HepG2 (cell line): ENCODE results near the gene CSNK1A1. TPM values are rescaled to one million over a fixed set of nuclear protein-coding genes. Genes with fewer than 3 reads are reported as not detected.

Experiments used
- ATAC-seq: fragments of 200-7000 bp; cut with Tn5 transposase; 3 replicates; pipeline ENCODE4 v1.9.1; 2020; ENCODE audit warnings: mild to moderate bottlenecking, moderate library complexity
- BruUV-seq: library from RNA; stranded (reverse); fragments of 400-500 nt; replicated peaks from 2 replicates; lab custom pipeline; 2021; lab: Mats Ljungman, UMichigan
- CTCF ChIA-PET: fragments of 300-600 bp; formaldehyde crosslinking; extraction: SDS; loops from one replicate; lab custom pipeline; 2021; ENCODE audit warnings: low total read pairs, inconsistent platforms, low intra/inter-chr PET ratio; lab: Yijun Ruan, JAX
- POLR2A ChIA-PET: fragments of 350-600 bp; sonication (Branson Sonifier 250); formaldehyde crosslinking; loops from one replicate; lab custom pipeline; 2020; ENCODE audit warnings: antibody characterized with exemption, inconsistent platforms; lab: Yijun Ruan, JAX
- DNase-seq: peaks from one replicate; pipeline ENCODE4 v3.0.0-alpha.2; 2015; ENCODE audit warnings: low spot score
- FAIRE-seq: peaks from 3 replicates; lab custom pipeline; 2011; peaks lifted over from hg19 to GRCh38; lab: Jason Lieb, UNC
- H2AFZ ChIP-seq: one replicate; pipeline ENCODE4 v1.6.1; 2011; ENCODE audit warnings: low read length, inconsistent platforms
- H3K27ac ChIP-seq: fragments of 300-600 bp; 3 replicates; pipeline ENCODE4 v1.8.0; 2011; ENCODE audit warnings: mixed run types, mild to moderate bottlenecking, mixed read lengths, low read length, inconsistent platforms; ENCODE audit not compliant: insufficient read depth; ENCODE audit errors: extremely low read length
- H3K27me3 ChIP-seq, 2 experiments: fragments of 200-600 bp in 1 of 2; 2 replicates in 1 of 2; 3 replicates in 1 of 2; pipeline versions ENCODE4 v1.6.0 to v1.8.0; 2011; ENCODE audit warnings: low read length in 2 of 2, mild to moderate bottlenecking in 2 of 2, moderate library complexity in 2 of 2, inconsistent platforms in 1 of 2; ENCODE audit not compliant: insufficient read depth in 2 of 2, control insufficient read depth in 1 of 2
- H3K36me3 ChIP-seq, 2 experiments: fragments of 200-600 bp in 1 of 2; replicated peaks in 1 of 2; 2 replicates in 1 of 2; 3 replicates in 1 of 2; pipeline versions ENCODE4 v1.5.1 to v1.8.0; 2011; ENCODE audit warnings: low read length in 2 of 2, inconsistent platforms in 1 of 2; ENCODE audit not compliant: insufficient read depth in 2 of 2, control insufficient read depth in 1 of 2
- H3K4me1 ChIP-seq: 2 replicates; pipeline ENCODE4 v1.5.1; 2012; ENCODE audit warnings: low read length, inconsistent platforms; ENCODE audit not compliant: insufficient read depth
- H3K4me2 ChIP-seq: 2 replicates; pipeline ENCODE4 v1.6.0; 2011; ENCODE audit warnings: low read depth, low read length, inconsistent platforms
- H3K4me3 ChIP-seq, 3 experiments: fragments of 200-600 bp in 1 of 3; sonication (generic), shearing (Covaris generic) in 1 of 3; replicated peaks in 1 of 3; 2 replicates each; pipeline ENCODE4 v1.5.1; 2011 to 2016; ENCODE audit warnings: low read length in 3 of 3, inconsistent platforms in 2 of 3, low read depth in 2 of 3, mild to moderate bottlenecking in 2 of 3, control low read depth in 1 of 3, mixed read lengths in 1 of 3; ENCODE audit not compliant: insufficient read depth in 1 of 3
- H3K79me2 ChIP-seq: one replicate; pipeline ENCODE4 v1.6.1; 2011; ENCODE audit warnings: low read length, inconsistent platforms; ENCODE audit not compliant: insufficient read depth
- H3K9ac ChIP-seq: 2 replicates; pipeline ENCODE4 v1.6.0; 2011; ENCODE audit warnings: mild to moderate bottlenecking, low read depth, low read length, inconsistent platforms; ENCODE audit not compliant: insufficient read depth
- H3K9me3 ChIP-seq: 2 replicates; pipeline ENCODE4 v1.5.1; 2012; ENCODE audit warnings: mild to moderate bottlenecking, low read length
- H4K20me1 ChIP-seq: 2 replicates; pipeline ENCODE4 v1.6.0; 2011; ENCODE audit warnings: inconsistent platforms, mild to moderate bottlenecking, low read length, moderate library complexity; ENCODE audit not compliant: insufficient read depth
- CENPT ChIP-seq: sonication (generic); formaldehyde crosslinking; IDR thresholded peaks from 2 replicates; pipeline ENCODE4 v1.8.0; 2022; ENCODE audit warnings: low read depth, mild to moderate bottlenecking, moderate library complexity, missing genetic modification reagents
- HNRNPK ChIP-seq: fragments of 200-400 bp; formaldehyde crosslinking; IDR thresholded peaks from 2 replicates; pipeline ENCODE4 v1.6.1; 2018; ENCODE audit warnings: low read length, low read depth, moderate library complexity, mild to moderate bottlenecking; ENCODE audit not compliant: poor library complexity, severe bottlenecking
- RBM22 ChIP-seq: fragments of 200-400 bp; formaldehyde crosslinking; optimal IDR thresholded peaks from 2 replicates; pipeline ENCODE3; 2017; ENCODE audit warnings: mild to moderate bottlenecking, low read length, moderate library complexity
- RCOR2 ChIP-seq: IDR thresholded peaks from 2 replicates; pipeline ENCODE4 v1.6.1; 2016; ENCODE audit warnings: missing biosample characterization, missing genetic modification reagents
- WGBS: methylation state at CpG from one replicate; pipeline ENCODE4 v1.1.6; 2017; ENCODE audit warnings: low lambda C conversion rate; 5-methylcytosine and 5-hydroxymethylcytosine counted together
- in situ Hi-C: cut with HindIII; loops from 2 replicates; pipeline ENCODE4 v1.10.0; 2017; ENCODE audit warnings: low pct_unique_long_range_greater_than_20kb; ENCODE audit not compliant: extremely low pct_ligation_motif_present
- intact Hi-C: fragments of 100-400 bp; cut with micrococcal nuclease; formaldehyde crosslinking; loops from one replicate; pipeline ENCODE4 v1.10.0; 2022; ENCODE audit not compliant: unreplicated experiment
- polyA plus RNA-seq, 8 experiments: library from polyadenylated mRNA; depleted of rRNA in 3 of 8; stranded (reverse) in 7 of 8; unstranded in 1 of 8; fragments of >200 nt; fragmentation: Illumina TruSeq in 4 of 8; extraction: Trizol in 4 of 8; gene quantifications; 2 replicates each; pipeline versions ENCODE4 v1.2.1 to v1.2.3, GENCODE V29; 2011 to 2016; ENCODE audit warnings: low read depth in 4 of 8, missing spikeins in 1 of 8, mixed read lengths in 1 of 8; ENCODE audit not compliant: insufficient read depth in 1 of 8
- total RNA-seq, 5 experiments: library from RNA; depleted of rRNA; stranded (reverse); fragments of >200 nt; fragmentation: Illumina TruSeq; extraction: Trizol; gene quantifications; 2 replicates each; pipeline ENCODE4 v1.2.3, GENCODE V29; 2016; ENCODE audit warnings: low read depth in 1 of 5

The CSNK1A1 gene
- total and polyA plus RNA-seq, 2 of the 13 experiments (the other 11 are each of a cell fraction or from before 2014, with no cell fraction given): 89.0 to 149 TPM

GRCh38 chr5:149532413-149532812 lies 18.8 kb downstream of the CSNK1A1 start:
- no peak overlapping the region for H2AFZ ChIP-seq
- H3K4me1 ChIP-seq: peaks cover 36% of the 10 kb centered on the region
- intact Hi-C loops: no loop called here
- POLR2A ChIA-PET: no interaction called here
- no peaks in the 10 kb centered on the region for H3K9me3 ChIP-seq
- H3K9ac ChIP-seq: no peak overlapping the region
- DNase-seq (no peak), FAIRE-seq (no peak), ATAC-seq (no peak)
- BruUV-seq: no TSS peak
- no peak overlapping the region for H3K4me3 ChIP-seq
- CTCF ChIA-PET: no interaction called here
- no peaks in the 10 kb centered on the region for H3K27me3 ChIP-seq
- peaks cover 99% of the 10 kb centered on the region for H3K79me2 ChIP-seq
- H3K27ac ChIP-seq: no peak overlapping the region
- H3K4me2 ChIP-seq: no peak overlapping the region
- in situ Hi-C loops: no loop called here
- 97% methylated on average over 7 of the region's 7 CpGs for WGBS
- peaks cover 81% of the 10 kb centered on the region for H4K20me1 ChIP-seq
- H3K36me3 ChIP-seq: peaks cover 4 to 39% of the 10 kb centered on the region in 2 experiments; a peak in 4 of 5 replicates
- no peak for TF ChIP-seq CENPT
- TF ChIP-seq HNRNPK: no peak

- H3K4me2 ChIP-seq: no peak overlapping the region
- DNase-seq (no peak), ATAC-seq (no peak), FAIRE-seq (no peak)
- H3K9ac ChIP-seq: no peak overlapping the region
- intact Hi-C loops: no loop called here
- H3K4me1 ChIP-seq: peaks cover 27% of the 10 kb centered on the region
- in situ Hi-C loops: no loop called here
- H3K27me3 ChIP-seq: no peaks in the 10 kb centered on the region
- no peak for TF ChIP-seq RCOR2 (CRISPR knock-in tag)
- peak; percentile 56 for TF ChIP-seq RBM22
- no peak overlapping the region for H2AFZ ChIP-seq
- H3K36me3 ChIP-seq: peaks cover 3 to 35% of the 10 kb centered on the region in 2 experiments; a peak in 3 of 5 replicates
- CTCF ChIA-PET: no interaction called here
- H3K9me3 ChIP-seq: no peaks in the 10 kb centered on the region
- no TSS peak for BruUV-seq
- no peak overlapping the region for H3K27ac ChIP-seq
- no peak overlapping the region for H3K4me3 ChIP-seq
- peaks cover 99% of the 10 kb centered on the region for H3K79me2 ChIP-seq
- POLR2A ChIA-PET: no interaction called here
- H4K20me1 ChIP-seq: peaks cover 81% of the 10 kb centered on the region
Measured at GRCh38 chr5:149529463-149529862, 21.8 kb downstream of the CSNK1A1 start.
